DOHH2 (cell line): Measurements from ENCODE around the gene COX7A2.

Experiments used
- H3F3A ChIP-seq: fragments of 200-600 bp; sonication (generic), shearing (Covaris generic); 2 replicates; pipeline ENCODE4 v1.6.0; 2016; ENCODE audit warnings: antibody characterized with exemption, mild to moderate bottlenecking; ENCODE audit not compliant: control insufficient read depth, insufficient read depth
- H3K27ac ChIP-seq: fragments of 200-600 bp; sonication (generic); 2 replicates; pipeline ENCODE4 v1.5.1; 2014; ENCODE audit warnings: low read depth, mild to moderate bottlenecking, low read length, moderate library complexity
- H3K27me3 ChIP-seq: fragments of 200-600 bp; sonication (generic); 2 replicates; pipeline ENCODE4 v1.6.1; 2014; ENCODE audit warnings: mild to moderate bottlenecking, low read length, mixed read lengths; ENCODE audit not compliant: control insufficient read depth
- H3K36me3 ChIP-seq: fragments of 200-600 bp; sonication (generic); 2 replicates; pipeline ENCODE4 v1.6.1; 2014; ENCODE audit warnings: mild to moderate bottlenecking, low read length, moderate library complexity, mixed read lengths; ENCODE audit not compliant: control insufficient read depth
- H3K4me1 ChIP-seq: fragments of 200-600 bp; sonication (generic); 2 replicates; pipeline ENCODE4 v1.6.1; 2014; ENCODE audit warnings: mild to moderate bottlenecking, low read length, mixed read lengths; ENCODE audit not compliant: control insufficient read depth
- H3K4me2 ChIP-seq: fragments of 200-600 bp; sonication (generic); 2 replicates; pipeline ENCODE4 v1.6.0; 2014; ENCODE audit warnings: mild to moderate bottlenecking, low read length, moderate library complexity
- H3K4me3 ChIP-seq: fragments of 200-600 bp; sonication (generic); 2 replicates; pipeline ENCODE4 v1.5.1; 2014; ENCODE audit warnings: mild to moderate bottlenecking, low read length, mixed read lengths
- H3K79me2 ChIP-seq: fragments of 200-600 bp; sonication (generic); 2 replicates; pipeline ENCODE4 v1.6.1; 2014; ENCODE audit warnings: mild to moderate bottlenecking, low read length, mixed read lengths; ENCODE audit not compliant: control insufficient read depth
- H3K9me2 ChIP-seq: fragments of 200-600 bp; sonication (generic); replicated peaks from 2 replicates; pipeline ENCODE4 v1.6.1; 2014; ENCODE audit warnings: mild to moderate bottlenecking, low read length, mixed read lengths; ENCODE audit not compliant: control insufficient read depth
- H3K9me3 ChIP-seq: fragments of 200-600 bp; sonication (generic); 2 replicates; pipeline ENCODE4 v1.6.1; 2014; ENCODE audit warnings: antibody characterized with exemption, low read length, mixed read lengths; ENCODE audit not compliant: control insufficient read depth, insufficient read depth
- H4K20me1 ChIP-seq: fragments of 200-600 bp; sonication (generic); 2 replicates; pipeline ENCODE4 v1.6.0; 2014; ENCODE audit warnings: low read depth, mild to moderate bottlenecking, antibody characterized with exemption, low read length, moderate library complexity; ENCODE audit not compliant: control insufficient read depth, insufficient read depth
- CTCF ChIP-seq: fragments of 200-600 bp; sonication (generic); IDR thresholded peaks from one replicate; pipeline ENCODE4 v1.5.1; 2014; ENCODE audit warnings: antibody characterized with exemption, mild to moderate bottlenecking, low read depth, low read length; ENCODE audit not compliant: poor library complexity, severe bottlenecking
- EZH2phosphoT487 ChIP-seq: fragments of 200-600 bp; sonication (generic); IDR thresholded peaks from 2 replicates; pipeline ENCODE4 v1.6.1; 2017; ENCODE audit warnings: borderline replicate concordance, mild to moderate bottlenecking, antibody characterized with exemption, low read length, moderate library complexity, mixed read lengths

COX7A2 gene

GRCh38 chr6:75203721-75204120 lies 39.9 kb downstream of the COX7A2 start:
- Histone ChIP-seq H4K20me1 (no peaks in the 10 kb centered on the region), H3F3A (no peaks in the 10 kb centered on the region), H3K4me3 (no peak overlapping the region), H3K27me3 (peaks cover 28% of the 10 kb centered on the region), H3K4me1 (no peaks in the 10 kb centered on the region; the same call in 1 of the 2 replicates), H3K36me3 (no peaks in the 10 kb centered on the region), H3K79me2 (no peaks in the 10 kb centered on the region), H3K4me2 (no peak overlapping the region), H3K9me2 (no peaks in the 10 kb centered on the region), H3K27ac (no peak overlapping the region), H3K9me3 (no peaks in the 10 kb centered on the region)
- TF ChIP-seq EZH2phosphoT487 (no peak), CTCF (no peak)

GRCh38 chr6:75202676-75203131 lies 40.9 kb downstream of the COX7A2 start:
- Histone ChIP-seq H3K9me3 (no peaks in the 10 kb centered on the region), H4K20me1 (no peaks in the 10 kb centered on the region), H3K27me3 (peaks cover 21% of the 10 kb centered on the region), H3K79me2 (no peaks in the 10 kb centered on the region), H3K27ac (no peak overlapping the region), H3K4me2 (no peak overlapping the region), H3K4me3 (no peak overlapping the region), H3K4me1 (no peaks in the 10 kb centered on the region), H3K36me3 (no peaks in the 10 kb centered on the region), H3F3A (no peaks in the 10 kb centered on the region), H3K9me2 (no peaks in the 10 kb centered on the region)
- TF ChIP-seq CTCF (no peak), EZH2phosphoT487 (no peak)

- Histone ChIP-seq H3F3A (no peaks in the 10 kb centered on the region), H3K36me3 (no peaks in the 10 kb centered on the region), H3K4me2 (no peak overlapping the region), H3K9me2 (no peaks in the 10 kb centered on the region), H3K27me3 (peaks cover 15% of the 10 kb centered on the region), H3K27ac (no peak overlapping the region), H3K4me1 (no peaks in the 10 kb centered on the region), H4K20me1 (no peaks in the 10 kb centered on the region), H3K9me3 (no peaks in the 10 kb centered on the region), H3K4me3 (no peak overlapping the region), H3K79me2 (no peaks in the 10 kb centered on the region)
- no peak for TF ChIP-seq CTCF
- TF ChIP-seq EZH2phosphoT487, result no peak
These were observed 41.5 kb downstream of the COX7A2 start for GRCh38 chr6:75201901-75202672.
